ENCODE measurements around the gene NOSTRIN.

The NOSTRIN gene

DNA sequence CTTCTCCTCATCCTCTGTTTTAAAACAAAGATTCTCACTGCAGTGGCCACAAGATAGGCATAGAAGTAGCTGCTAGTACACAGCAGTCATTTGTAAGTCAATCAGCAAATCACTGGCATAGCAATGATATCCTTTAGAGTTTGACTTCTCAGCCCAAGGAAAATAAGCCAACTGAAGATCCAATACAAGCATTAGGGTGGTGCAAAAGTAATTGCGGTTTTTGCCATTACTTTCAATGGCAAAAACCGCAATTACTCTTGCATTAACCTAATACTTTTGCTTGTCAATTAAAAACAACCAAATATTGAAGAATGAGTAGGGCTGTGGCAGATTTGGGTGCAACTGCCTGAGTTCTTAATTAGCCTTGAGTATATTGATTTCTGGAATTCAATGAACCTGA lies 101.5 kb downstream of the NOSTRIN start:
- Histone ChIP-seq H3K18ac (ENCODE audit: low read length) (no peak overlapping the region), H3K27ac (ENCODE audit: low read depth, low read length) (no peak overlapping the region), H3K4me1 (ENCODE audit: control insufficient read depth, low read depth, low read length) (peaks cover 7% of the 10 kb centered on the region), H3K36me3 (ENCODE audit: control insufficient read depth, insufficient read depth, low read length) (no peaks in the 10 kb centered on the region), H3K79me1 (ENCODE audit: low read length) (no peaks in the 10 kb centered on the region), H4K8ac (ENCODE audit: low read depth, low read length) (no peak overlapping the region), H2AK5ac (ENCODE audit: low read length) (no peak overlapping the region), H3K4me3 (ENCODE audit: low read length) (no peak overlapping the region), H3K23ac (ENCODE audit: low read length) (no peak overlapping the region), H2BK5ac (ENCODE audit: low read length) (no peak overlapping the region), H3K79me2 (ENCODE audit: control insufficient read depth, insufficient read depth, low read length) (no peaks in the 10 kb centered on the region), H3K27me3 (ENCODE audit: insufficient read depth, low read length, poor library complexity) (no peaks in the 10 kb centered on the region), H3K4me2 (ENCODE audit: low read length) (no peak overlapping the region), H4K5ac (ENCODE audit: low read length) (no peak overlapping the region), H3K56ac (ENCODE audit: low read length) (no peak overlapping the region), H2BK120ac (ENCODE audit: low read depth, low read length) (no peak overlapping the region), H2BK15ac (replicated peaks; ENCODE audit: low read depth) (no peak overlapping the region), H3K4ac (ENCODE audit: low read depth, low read length) (no peak overlapping the region), H3K9ac (ENCODE audit: low read length) (no peak overlapping the region)
- no peak for DNase-seq
- WGBS (ENCODE audit: extremely low coverage, insufficient coverage, low lambda C conversion rate) = no CpG with 5 or more reads among the region's 2 CpGs

DNA sequence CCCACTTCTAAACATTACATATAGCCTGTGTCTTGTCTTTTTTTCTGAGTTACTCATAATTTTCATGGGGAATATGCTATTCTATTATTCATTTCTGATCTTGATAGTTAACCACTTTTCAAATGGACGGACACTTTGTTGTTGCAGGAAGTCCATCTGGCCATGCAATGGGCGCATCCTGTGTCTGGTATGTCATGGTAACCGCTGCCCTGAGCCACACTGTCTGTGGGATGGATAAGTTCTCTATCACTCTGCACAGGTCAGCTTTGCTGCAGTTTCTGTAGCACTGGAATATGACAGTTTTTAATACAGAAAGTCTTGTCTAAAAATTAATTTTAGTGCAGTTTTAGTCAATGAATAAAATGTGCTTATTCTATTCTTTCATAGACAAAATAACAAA lies 101.9 kb downstream of the NOSTRIN start:
- Histone ChIP-seq H3K36me3 (ENCODE audit: control insufficient read depth, insufficient read depth, low read length) (no peaks in the 10 kb centered on the region), H3K56ac (ENCODE audit: low read length) (no peak overlapping the region), H2BK15ac (replicated peaks; ENCODE audit: low read depth) (no peak overlapping the region), H3K79me1 (ENCODE audit: low read length) (no peaks in the 10 kb centered on the region), H4K5ac (ENCODE audit: low read length) (no peak overlapping the region), H2AK5ac (ENCODE audit: low read length) (no peak overlapping the region), H3K79me2 (ENCODE audit: control insufficient read depth, insufficient read depth, low read length) (no peaks in the 10 kb centered on the region), H3K4ac (ENCODE audit: low read depth, low read length) (no peak overlapping the region), H3K4me2 (ENCODE audit: low read length) (no peak overlapping the region), H3K27ac (ENCODE audit: low read depth, low read length) (no peak overlapping the region), H3K18ac (ENCODE audit: low read length) (no peak overlapping the region), H3K9ac (ENCODE audit: low read length) (no peak overlapping the region), H2BK5ac (ENCODE audit: low read length) (no peak overlapping the region), H2BK120ac (ENCODE audit: low read depth, low read length) (no peak overlapping the region), H3K23ac (ENCODE audit: low read length) (no peak overlapping the region), H3K4me1 (ENCODE audit: control insufficient read depth, low read depth, low read length) (peaks cover 7% of the 10 kb centered on the region), H3K4me3 (ENCODE audit: low read length) (no peak overlapping the region), H4K8ac (ENCODE audit: low read depth, low read length) (no peak overlapping the region), H3K27me3 (ENCODE audit: insufficient read depth, low read length, poor library complexity) (no peaks in the 10 kb centered on the region)
- no CpG with 5 or more reads among the region's 3 CpGs for WGBS (ENCODE audit: extremely low coverage, insufficient coverage, low lambda C conversion rate)
- DNase-seq = no peak

DNA sequence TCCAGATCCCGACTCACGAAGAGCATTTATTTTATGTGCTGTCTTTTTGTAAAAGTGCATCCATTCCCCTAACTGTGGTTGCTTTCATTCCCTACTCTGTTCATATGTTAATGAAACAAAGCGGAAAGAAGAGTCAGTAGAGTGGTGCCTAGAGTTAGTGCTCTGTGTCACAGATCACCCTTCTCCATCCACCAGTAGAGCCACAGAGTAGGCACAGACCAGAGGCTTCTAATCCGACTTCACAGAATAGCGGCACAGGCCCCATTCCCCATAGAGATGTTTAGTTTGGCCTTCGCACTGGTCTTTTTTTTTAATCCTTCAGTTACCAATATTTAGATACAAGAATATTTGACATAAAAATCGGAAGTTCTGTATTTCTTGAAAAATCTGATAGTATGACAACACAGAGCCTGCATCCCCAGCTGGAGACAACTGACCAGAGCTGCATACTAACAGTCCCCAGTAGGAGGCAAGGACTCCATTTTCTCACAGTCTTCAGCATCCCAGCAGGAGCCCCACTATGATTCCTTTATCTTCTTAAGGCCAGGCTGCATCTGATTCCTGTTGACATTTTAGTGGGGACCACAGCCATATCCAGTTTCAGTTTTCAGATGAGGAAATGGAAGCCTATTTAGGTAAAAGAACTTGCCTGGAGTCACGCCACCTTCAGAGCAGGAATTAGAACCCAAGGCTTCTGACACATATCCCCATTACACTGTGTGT lies 105.7 kb downstream of the NOSTRIN start:
- H3K18ac ChIP-seq (ENCODE audit: low read length) = no peak overlapping the region
- no peak overlapping the region for H2BK15ac ChIP-seq (replicated peaks; ENCODE audit: low read depth)
- no peak overlapping the region for H3K23ac ChIP-seq (ENCODE audit: low read length)
- no peak overlapping the region for H3K4ac ChIP-seq (ENCODE audit: low read depth, low read length)
- no peak overlapping the region for H4K5ac ChIP-seq (ENCODE audit: low read length)
- no peak overlapping the region for H2BK120ac ChIP-seq (ENCODE audit: low read depth, low read length)
- no peaks in the 10 kb centered on the region for H3K36me3 ChIP-seq (ENCODE audit: control insufficient read depth, insufficient read depth, low read length)
- no CpG with 5 or more reads among the region's 8 CpGs for WGBS (ENCODE audit: extremely low coverage, insufficient coverage, low lambda C conversion rate)
- peaks cover 7% of the 10 kb centered on the region for H3K4me1 ChIP-seq (ENCODE audit: control insufficient read depth, low read depth, low read length)
- no peak overlapping the region for H4K8ac ChIP-seq (ENCODE audit: low read depth, low read length)
- H2AK5ac ChIP-seq (ENCODE audit: low read length) = no peak overlapping the region
- H2BK5ac ChIP-seq (ENCODE audit: low read length) = no peak overlapping the region
- H3K27ac ChIP-seq (ENCODE audit: low read depth, low read length) = no peak overlapping the region
- H3K79me1 ChIP-seq (ENCODE audit: low read length) = no peaks in the 10 kb centered on the region
- H3K56ac ChIP-seq (ENCODE audit: low read length) = no peak overlapping the region
- H3K9ac ChIP-seq (ENCODE audit: low read length) = no peak overlapping the region
- DNase-seq = peak; percentile 72
- no peaks in the 10 kb centered on the region for H3K27me3 ChIP-seq (ENCODE audit: insufficient read depth, low read length, poor library complexity)
- no peaks in the 10 kb centered on the region for H3K79me2 ChIP-seq (ENCODE audit: control insufficient read depth, insufficient read depth, low read length)
- H3K4me2 ChIP-seq (ENCODE audit: low read length) = no peak overlapping the region
- no peak overlapping the region for H3K4me3 ChIP-seq (ENCODE audit: low read length)

DNA sequence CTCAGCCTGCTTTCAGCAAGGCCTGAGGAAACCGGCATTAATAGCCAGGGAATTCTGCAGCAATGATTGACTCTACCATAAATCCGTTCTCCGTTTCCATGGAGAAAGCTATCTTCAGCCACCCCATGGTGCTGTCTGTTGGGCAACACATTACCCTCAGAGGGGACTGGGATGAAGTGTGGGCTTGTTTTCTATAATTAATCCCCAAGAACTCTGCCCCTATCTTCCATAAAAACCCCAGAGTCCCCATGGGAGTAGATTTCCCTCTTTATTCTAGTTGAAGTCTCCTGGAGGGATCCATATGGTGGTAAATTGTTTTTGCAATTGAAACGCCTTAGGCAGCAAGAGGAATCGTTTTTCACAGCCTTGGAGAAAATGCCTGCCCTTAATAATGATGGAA lies 107.9 kb downstream of the NOSTRIN start:
- H3K4me1 ChIP-seq (ENCODE audit: control insufficient read depth, low read depth, low read length) = peaks cover 7% of the 10 kb centered on the region
- no peak overlapping the region for H4K8ac ChIP-seq (ENCODE audit: low read depth, low read length)
- H3K4ac ChIP-seq (ENCODE audit: low read depth, low read length) = no peak overlapping the region
- H3K4me3 ChIP-seq (ENCODE audit: low read length) = no peak overlapping the region
- DNase-seq = peak; percentile 51
- no peak overlapping the region for H3K4me2 ChIP-seq (ENCODE audit: low read length)
- H3K23ac ChIP-seq (ENCODE audit: low read length) = no peak overlapping the region
- no peak overlapping the region for H2AK5ac ChIP-seq (ENCODE audit: low read length)
- WGBS (ENCODE audit: extremely low coverage, insufficient coverage, low lambda C conversion rate) = no CpG with 5 or more reads among the region's 5 CpGs
- H3K18ac ChIP-seq (ENCODE audit: low read length) = no peak overlapping the region
- no peaks in the 10 kb centered on the region for H3K79me1 ChIP-seq (ENCODE audit: low read length)
- H2BK120ac ChIP-seq (ENCODE audit: low read depth, low read length) = no peak overlapping the region
- H2BK15ac ChIP-seq (replicated peaks; ENCODE audit: low read depth) = no peak overlapping the region
- H2BK5ac ChIP-seq (ENCODE audit: low read length) = no peak overlapping the region
- no peaks in the 10 kb centered on the region for H3K79me2 ChIP-seq (ENCODE audit: control insufficient read depth, insufficient read depth, low read length)
- H4K5ac ChIP-seq (ENCODE audit: low read length) = no peak overlapping the region
- H3K56ac ChIP-seq (ENCODE audit: low read length) = no peak overlapping the region
- H3K9ac ChIP-seq (ENCODE audit: low read length) = no peak overlapping the region
- no peaks in the 10 kb centered on the region for H3K36me3 ChIP-seq (ENCODE audit: control insufficient read depth, insufficient read depth, low read length)
- H3K27me3 ChIP-seq (ENCODE audit: insufficient read depth, low read length, poor library complexity) = no peaks in the 10 kb centered on the region
- H3K27ac ChIP-seq (ENCODE audit: low read depth, low read length) = no peak overlapping the region

DNA sequence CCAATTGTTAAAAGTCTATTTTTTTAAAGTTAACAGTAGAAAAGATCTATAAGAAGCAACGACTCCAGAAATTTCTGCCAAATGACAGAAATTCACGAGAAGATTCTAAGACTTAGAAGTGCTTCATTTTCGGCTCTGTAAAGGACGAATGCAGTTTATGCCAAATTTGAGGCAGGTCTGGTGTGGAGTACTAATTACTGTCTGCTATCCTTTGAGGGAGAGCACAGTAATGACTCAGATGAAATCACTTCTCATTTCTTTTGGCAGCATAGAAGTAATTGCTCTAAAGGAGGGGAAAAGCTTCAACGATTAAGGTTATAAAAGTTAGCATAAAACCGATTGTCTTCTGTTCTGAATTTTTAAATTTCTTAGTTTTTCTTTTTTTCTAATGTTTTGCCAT lies 110.0 kb downstream of the NOSTRIN start:
- Histone ChIP-seq H3K23ac (ENCODE audit: low read length) (no peak overlapping the region), H3K4me3 (ENCODE audit: low read length) (no peak overlapping the region), H2BK5ac (ENCODE audit: low read length) (no peak overlapping the region), H3K4me2 (ENCODE audit: low read length) (no peak overlapping the region), H3K79me1 (ENCODE audit: low read length) (no peaks in the 10 kb centered on the region), H3K56ac (ENCODE audit: low read length) (no peak overlapping the region), H2AK5ac (ENCODE audit: low read length) (no peak overlapping the region), H3K4ac (ENCODE audit: low read depth, low read length) (no peak overlapping the region), H3K9ac (ENCODE audit: low read length) (no peak overlapping the region), H3K79me2 (ENCODE audit: control insufficient read depth, insufficient read depth, low read length) (no peaks in the 10 kb centered on the region), H4K8ac (ENCODE audit: low read depth, low read length) (no peak overlapping the region), H3K18ac (ENCODE audit: low read length) (no peak overlapping the region), H3K36me3 (ENCODE audit: control insufficient read depth, insufficient read depth, low read length) (no peaks in the 10 kb centered on the region), H3K4me1 (ENCODE audit: control insufficient read depth, low read depth, low read length) (peaks cover 6% of the 10 kb centered on the region), H3K27me3 (ENCODE audit: insufficient read depth, low read length, poor library complexity) (no peaks in the 10 kb centered on the region), H2BK15ac (replicated peaks; ENCODE audit: low read depth) (no peak overlapping the region), H3K27ac (ENCODE audit: low read depth, low read length) (no peak overlapping the region), H2BK120ac (ENCODE audit: low read depth, low read length) (no peak overlapping the region), H4K5ac (ENCODE audit: low read length) (no peak overlapping the region)
- DNase-seq = no peak
- no CpG with 5 or more reads among the region's 6 CpGs for WGBS (ENCODE audit: extremely low coverage, insufficient coverage, low lambda C conversion rate)

DNA sequence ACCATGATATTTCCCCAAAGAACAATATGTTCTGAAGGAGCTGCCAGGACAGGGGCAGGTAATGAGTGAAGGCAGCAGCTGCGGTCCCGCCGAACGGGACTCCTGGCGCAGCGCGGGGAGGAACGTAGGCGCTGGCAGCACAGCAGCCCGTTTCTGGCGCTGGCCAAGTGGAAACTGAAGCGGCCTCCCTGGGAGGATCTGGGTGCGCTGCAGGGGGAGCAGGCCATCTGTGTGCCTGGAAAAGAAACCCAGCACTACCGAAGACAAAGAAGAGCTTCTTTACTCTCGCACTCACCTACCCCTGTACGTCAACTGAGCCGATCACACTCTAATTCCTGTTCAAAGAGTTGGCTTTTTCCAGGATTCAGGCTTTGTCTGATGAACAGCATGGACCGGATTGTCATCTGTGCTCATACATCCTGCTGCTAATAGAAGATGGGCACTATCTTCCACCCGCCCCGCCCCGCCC lies 110.5 kb downstream of the NOSTRIN start:
- DNase-seq = peak; percentile 36
- Histone ChIP-seq H3K36me3 (ENCODE audit: control insufficient read depth, insufficient read depth, low read length) (no peaks in the 10 kb centered on the region), H3K79me1 (ENCODE audit: low read length) (no peaks in the 10 kb centered on the region), H3K23ac (ENCODE audit: low read length) (no peak overlapping the region), H2BK120ac (ENCODE audit: low read depth, low read length) (no peak overlapping the region), H3K4me3 (ENCODE audit: low read length) (no peak overlapping the region), H2AK5ac (ENCODE audit: low read length) (no peak overlapping the region), H3K4me1 (ENCODE audit: control insufficient read depth, low read depth, low read length) (peaks cover 2% of the 10 kb centered on the region), H4K8ac (ENCODE audit: low read depth, low read length) (no peak overlapping the region), H3K56ac (ENCODE audit: low read length) (no peak overlapping the region), H4K5ac (ENCODE audit: low read length) (no peak overlapping the region), H3K9ac (ENCODE audit: low read length) (peak overlapping the region; percentile 14), H3K4me2 (ENCODE audit: low read length) (peak overlapping the region; percentile 12), H3K79me2 (ENCODE audit: control insufficient read depth, insufficient read depth, low read length) (no peaks in the 10 kb centered on the region), H3K4ac (ENCODE audit: low read depth, low read length) (no peak overlapping the region), H3K27me3 (ENCODE audit: insufficient read depth, low read length, poor library complexity) (no peaks in the 10 kb centered on the region), H3K18ac (ENCODE audit: low read length) (no peak overlapping the region), H3K27ac (ENCODE audit: low read depth, low read length) (no peak overlapping the region), H2BK15ac (replicated peaks; ENCODE audit: low read depth) (no peak overlapping the region), H2BK5ac (ENCODE audit: low read length) (no peak overlapping the region)
- no CpG with 5 or more reads among the region's 21 CpGs for WGBS (ENCODE audit: extremely low coverage, insufficient coverage, low lambda C conversion rate)
